H1 (cell line): Measurements from ENCODE around the gene GABRB2. TPM values are rescaled to one million over a fixed set of nuclear protein-coding genes. Genes with fewer than 3 reads are reported as not detected.

Experiments
- CTCF ChIA-PET: fragments of 300-600 bp; sonication (Branson Sonifier 250); formaldehyde crosslinking; loops from one replicate; lab custom pipeline; 2021; ENCODE audit not compliant: partially characterized antibody; lab: Charles Lee
- POLR2A ChIA-PET: fragments of 300-600 bp; sonication (Branson Sonifier 250); formaldehyde crosslinking; loops from one replicate; lab custom pipeline; 2021; ENCODE audit warnings: inconsistent platforms; ENCODE audit not compliant: partially characterized antibody; lab: Charles Lee
- DNase-seq, 2 experiments: peaks; one replicate each; pipeline versions ENCODE4 v3.0.0 to v3.0.0-alpha.2; 2010 to 2022; ENCODE audit warnings: low spot score in 2 of 2, low read depth in 1 of 2, mixed read lengths in 1 of 2
- FAIRE-seq: peaks from 2 replicates; lab custom pipeline; 2011; peaks lifted over from hg19 to GRCh38; lab: Jason Lieb, UNC
- H2AFZ ChIP-seq: 2 replicates; pipeline ENCODE4 v1.8.1; 2012; ENCODE audit warnings: low read length, inconsistent platforms
- H2AK5ac ChIP-seq: 2 replicates; pipeline ENCODE4 v1.6.1; 2013; ENCODE audit warnings: low read depth, low read length
- H2BK120ac ChIP-seq: replicated peaks from 2 replicates; pipeline ENCODE3; 2013; ENCODE audit warnings: low read depth, low read length, inconsistent platforms
- H2BK12ac ChIP-seq: 2 replicates; pipeline ENCODE4 v1.6.1; 2013; ENCODE audit warnings: low read depth, low read length
- H2BK15ac ChIP-seq: 2 replicates; pipeline ENCODE4 v1.6.1; 2013; ENCODE audit warnings: low read length
- H2BK20ac ChIP-seq: 2 replicates; pipeline ENCODE4 v1.6.1; 2013; ENCODE audit warnings: low read length
- H2BK5ac ChIP-seq: 2 replicates; pipeline ENCODE4 v1.6.1; 2013; ENCODE audit warnings: low read depth, low read length
- H3K14ac ChIP-seq: 2 replicates; pipeline ENCODE4 v1.6.1; 2013; ENCODE audit warnings: inconsistent platforms; ENCODE audit not compliant: insufficient read length
- H3K18ac ChIP-seq: 2 replicates; pipeline ENCODE4 v1.6.1; 2013; ENCODE audit warnings: low read length; ENCODE audit errors: extremely low read depth
- H3K23ac ChIP-seq: 2 replicates; pipeline ENCODE4 v1.6.1; 2013; ENCODE audit warnings: inconsistent platforms; ENCODE audit not compliant: insufficient read length
- H3K23me2 ChIP-seq: 2 replicates; pipeline ENCODE4 v1.6.1; 2013; ENCODE audit warnings: low read depth, low read length
- H3K27ac ChIP-seq: 2 replicates; pipeline ENCODE4 v1.6.1; 2011; ENCODE audit warnings: low read depth, low read length, inconsistent platforms
- H3K27me3 ChIP-seq, 4 experiments: replicated peaks in 1 of 4; 1 replicate in 1 of 4; 2 replicates in 3 of 4; pipeline versions ENCODE4 v1.6.1 to v1.8.1; 2011 to 2013; ENCODE audit warnings: low read length in 3 of 4, mild to moderate bottlenecking in 3 of 4, inconsistent platforms in 2 of 4, mixed read lengths in 2 of 4, moderate library complexity in 1 of 4; ENCODE audit not compliant: control insufficient read depth in 3 of 4, insufficient read depth in 3 of 4; ENCODE audit errors: extremely low read depth in 1 of 4
- H3K36me3 ChIP-seq, 4 experiments: 2 replicates each; pipeline versions ENCODE4 v1.6.1 to v1.8.1; 2011 to 2013; ENCODE audit warnings: mild to moderate bottlenecking in 4 of 4, low read length in 3 of 4, moderate library complexity in 2 of 4, control low read depth in 1 of 4, inconsistent platforms in 1 of 4; ENCODE audit not compliant: insufficient read depth in 4 of 4, control insufficient read depth in 2 of 4
- H3K4ac ChIP-seq: replicated peaks from 2 replicates; pipeline ENCODE3; 2013; ENCODE audit warnings: low read length, low read depth, mixed read lengths, inconsistent platforms; ENCODE audit not compliant: insufficient read length
- H3K4me1 ChIP-seq, 4 experiments: replicated peaks in 1 of 4; 1 replicate in 1 of 4; 2 replicates in 3 of 4; pipeline versions ENCODE4 v1.6.1 to v1.8.1; 2011 to 2013; ENCODE audit warnings: low read length in 3 of 4, inconsistent platforms in 2 of 4, mixed read lengths in 1 of 4; ENCODE audit not compliant: insufficient read depth in 4 of 4, control insufficient read depth in 3 of 4
- H3K4me2 ChIP-seq, 2 experiments: 2 replicates each; pipeline versions ENCODE4 v1.6.1 to v1.8.1; 2011 to 2013; ENCODE audit warnings: low read depth in 2 of 2, low read length in 2 of 2, control low read depth in 1 of 2, inconsistent platforms in 1 of 2, mild to moderate bottlenecking in 1 of 2; ENCODE audit not compliant: insufficient read depth in 1 of 2
- H3K4me3 ChIP-seq, 4 experiments: fragments of 200-600, 300-600 bp in 1 of 4; sonication (generic), shearing (Covaris generic), sonication (Bioruptor Twin) in 1 of 4; 2 replicates each; pipeline versions ENCODE4 v1.5.1 to v1.8.1; 2011 to 2016; ENCODE audit warnings: low read length in 4 of 4, low read depth in 3 of 4, control low read depth in 2 of 4, inconsistent platforms in 2 of 4, mild to moderate bottlenecking in 2 of 4, mixed read lengths in 1 of 4, moderate library complexity in 1 of 4; ENCODE audit not compliant: insufficient read depth in 2 of 4; ENCODE audit errors: extremely low read depth in 1 of 4
- H3K56ac ChIP-seq: replicated peaks from 2 replicates; pipeline ENCODE3; 2013; ENCODE audit warnings: low read depth, mild to moderate bottlenecking, mixed read lengths, low read length, inconsistent platforms; ENCODE audit not compliant: insufficient read length
- H3K79me1 ChIP-seq: 2 replicates; pipeline ENCODE4 v1.6.1; 2013; ENCODE audit warnings: low read depth, low read length, control low read depth
- H3K79me2 ChIP-seq, 2 experiments: 2 replicates each; pipeline versions ENCODE4 v1.6.1 to v1.8.1; 2012 to 2013; ENCODE audit warnings: low read length in 2 of 2, mild to moderate bottlenecking in 2 of 2, inconsistent platforms in 1 of 2; ENCODE audit not compliant: insufficient read depth in 2 of 2, control insufficient read depth in 1 of 2
- H3K9ac ChIP-seq, 4 experiments: replicated peaks in 1 of 4; 1 replicate in 1 of 4; 2 replicates in 3 of 4; pipeline versions ENCODE4 v1.6.1 to v1.8.1; 2011 to 2013; ENCODE audit warnings: low read depth in 3 of 4, low read length in 3 of 4, control low read depth in 2 of 4, mild to moderate bottlenecking in 2 of 4, moderate library complexity in 2 of 4, inconsistent platforms in 1 of 4; ENCODE audit errors: extremely low read depth in 1 of 4
- H3K9me3 ChIP-seq, 2 experiments: 2 replicates each; pipeline versions ENCODE4 v1.6.1 to v1.8.1; 2012 to 2013; ENCODE audit warnings: mild to moderate bottlenecking in 2 of 2, moderate library complexity in 2 of 2, control low read depth in 1 of 2, inconsistent platforms in 1 of 2, low read depth in 1 of 2, low read length in 1 of 2, mixed read lengths in 1 of 2; ENCODE audit not compliant: insufficient read depth in 2 of 2
- H4K20me1 ChIP-seq, 2 experiments: replicated peaks in 1 of 2; 2 replicates each; pipeline versions ENCODE3 to v1.8.1; 2011 to 2013; ENCODE audit warnings: inconsistent platforms in 2 of 2, low read length in 2 of 2, mild to moderate bottlenecking in 1 of 2; ENCODE audit not compliant: insufficient read depth in 2 of 2, control insufficient read depth in 1 of 2
- H4K5ac ChIP-seq: 2 replicates; pipeline ENCODE4 v1.6.1; 2013; ENCODE audit warnings: low read length, low read depth, mixed read lengths, inconsistent platforms; ENCODE audit not compliant: insufficient read length
- H4K8ac ChIP-seq: 2 replicates; pipeline ENCODE4 v1.8.0; 2013; ENCODE audit warnings: mild to moderate bottlenecking, moderate library complexity, low read length, inconsistent platforms; ENCODE audit not compliant: insufficient read depth; ENCODE audit errors: extremely low read depth
- H4K91ac ChIP-seq: replicated peaks from 2 replicates; pipeline ENCODE3; 2013; ENCODE audit warnings: low read length, mixed read lengths, inconsistent platforms; ENCODE audit not compliant: insufficient read length
- CTCF ChIP-seq, 3 experiments: IDR thresholded peaks; 1 replicate in 2 of 3; 2 replicates in 1 of 3; pipeline versions ENCODE4 v1.5.1 to v1.6.1; 2011; ENCODE audit warnings: low read length in 3 of 3, mild to moderate bottlenecking in 3 of 3, inconsistent platforms in 2 of 3, low read depth in 1 of 3, moderate library complexity in 1 of 3; ENCODE audit not compliant: insufficient read depth in 1 of 3; ENCODE audit errors: control extremely low read depth in 1 of 3
- KDM1A ChIP-seq: fragments of 200-600, 300-600 bp; sonication (generic); IDR thresholded peaks from 2 replicates; pipeline ENCODE4 v1.7.1; 2016; ENCODE audit warnings: mild to moderate bottlenecking, low read length, borderline replicate concordance
- MAX ChIP-seq: IDR thresholded peaks from 2 replicates; pipeline ENCODE4 v1.6.1; 2012; ENCODE audit warnings: inconsistent platforms
- polyA plus RNA-seq, 7 experiments: library from polyadenylated mRNA; depleted of rRNA in 3 of 7; stranded (reverse) in 5 of 7; unstranded in 2 of 7; fragments of >200 nt in 5 of 7; fragments of 200-250 nt in 2 of 7; gene quantifications; 1 replicate in 5 of 7; 2 replicates in 1 of 7; 4 replicates in 1 of 7; pipeline versions ENCODE4 v1.2.1 to v1.2.3, GENCODE V29; 2011 to 2013; ENCODE audit warnings: missing spikeins in 2 of 7, mixed read lengths in 2 of 7
- total RNA-seq: library from RNA; stranded (reverse); fragmentation: NEBNext Ultra II Directional; extraction: Animal tissue kit (Norgen Biotek cat#: 25700); gene quantifications from 2 replicates; pipeline ENCODE4 v1.2.1, GENCODE V29; 2021

The GABRB2 gene
- total and polyA plus RNA-seq, 2 of the 8 experiments (the other 6 are each of a cell fraction or from before 2014, with no cell fraction given) = 0.54 to 1.9 TPM

- H2BK12ac ChIP-seq = no peak overlapping the region
- H3K4me1 ChIP-seq = no peaks in the 10 kb centered on the region
- no peak overlapping the region for H4K5ac ChIP-seq
- no peak overlapping the region for H3K18ac ChIP-seq
- H3K4ac ChIP-seq = no peak overlapping the region
- no peak for TF ChIP-seq CTCF (IDR thresholded peaks at IDR 0.05; ENCODE audit: control extremely low read depth in 1 of 3, insufficient read depth in 1 of 3, low read depth in 1 of 3, low read length in 3 of 3)
- TF ChIP-seq KDM1A = no peak
- TF ChIP-seq MAX = no peak
- no peak overlapping the region for H2BK5ac ChIP-seq
- CTCF ChIA-PET = no interaction called here
- no peaks in the 10 kb centered on the region for H3K36me3 ChIP-seq
- H2BK15ac ChIP-seq = no peak overlapping the region
- H2BK20ac ChIP-seq = no peak overlapping the region
- POLR2A ChIA-PET = no interaction called here
- no peak for DNase-seq
- H3K79me2 ChIP-seq = no peaks in the 10 kb centered on the region
- H3K27ac ChIP-seq = no peak overlapping the region
- H2AFZ ChIP-seq = no peak overlapping the region
- no peak for FAIRE-seq
- H3K56ac ChIP-seq = no peak overlapping the region
- no peak overlapping the region for H4K91ac ChIP-seq
- H4K8ac ChIP-seq = no peak overlapping the region
- no peak overlapping the region for H2BK120ac ChIP-seq
- no peaks in the 10 kb centered on the region for H4K20me1 ChIP-seq
- no peaks in the 10 kb centered on the region for H3K9me3 ChIP-seq
- H3K23me2 ChIP-seq = no peaks in the 10 kb centered on the region; the same call in 1 of the 2 replicates
- H3K27me3 ChIP-seq = no peaks in the 10 kb centered on the region
- H3K4me3 ChIP-seq = no peak overlapping the region
- H3K23ac ChIP-seq = no peak overlapping the region
- no peak overlapping the region for H3K14ac ChIP-seq
- no peaks in the 10 kb centered on the region for H3K79me1 ChIP-seq
- no peak overlapping the region for H2AK5ac ChIP-seq
- H3K4me2 ChIP-seq = no peak overlapping the region
- no peak overlapping the region for H3K9ac ChIP-seq
Measured at GRCh38 chr5:161412792-161413191, 133.7 kb downstream of the GABRB2 start.
